ENCODE data around the gene ANKRD50.

The ANKRD50 gene

DNA sequence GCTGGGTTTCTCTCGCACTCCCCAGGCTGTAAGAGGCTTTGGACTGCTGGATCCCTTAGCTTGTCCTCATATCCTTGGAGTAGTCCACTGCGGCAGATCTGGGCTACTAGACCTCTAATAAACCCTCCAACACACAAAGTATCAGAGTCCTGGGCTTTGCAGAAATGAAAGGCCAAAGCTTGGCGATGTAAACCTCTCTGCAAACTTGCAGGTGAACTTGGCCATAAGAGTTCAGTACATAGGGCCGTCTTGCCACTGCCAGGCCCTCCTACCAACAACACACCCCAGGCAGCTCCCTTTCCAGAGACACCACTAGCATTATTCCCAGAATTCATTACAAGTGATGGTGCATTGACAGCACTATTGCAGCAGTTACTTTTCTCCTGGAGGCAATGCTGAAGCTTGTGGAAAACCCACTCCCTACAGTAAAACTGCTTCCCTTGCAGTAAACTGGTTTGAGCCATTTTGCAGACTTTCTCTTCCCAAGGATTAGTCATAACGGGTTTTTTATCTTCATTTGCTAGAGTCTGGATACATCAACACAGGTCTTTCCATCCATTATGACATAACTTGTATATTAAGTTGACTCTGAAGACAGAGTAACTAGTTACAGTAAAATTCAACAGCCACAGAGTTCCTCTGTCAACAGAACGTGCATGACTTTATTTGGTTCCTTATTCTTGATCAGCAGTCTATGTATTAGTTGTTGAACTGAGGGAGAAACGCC lies 2.4 kb downstream of the ANKRD50 start:
- no peak for DNase-seq

DNA sequence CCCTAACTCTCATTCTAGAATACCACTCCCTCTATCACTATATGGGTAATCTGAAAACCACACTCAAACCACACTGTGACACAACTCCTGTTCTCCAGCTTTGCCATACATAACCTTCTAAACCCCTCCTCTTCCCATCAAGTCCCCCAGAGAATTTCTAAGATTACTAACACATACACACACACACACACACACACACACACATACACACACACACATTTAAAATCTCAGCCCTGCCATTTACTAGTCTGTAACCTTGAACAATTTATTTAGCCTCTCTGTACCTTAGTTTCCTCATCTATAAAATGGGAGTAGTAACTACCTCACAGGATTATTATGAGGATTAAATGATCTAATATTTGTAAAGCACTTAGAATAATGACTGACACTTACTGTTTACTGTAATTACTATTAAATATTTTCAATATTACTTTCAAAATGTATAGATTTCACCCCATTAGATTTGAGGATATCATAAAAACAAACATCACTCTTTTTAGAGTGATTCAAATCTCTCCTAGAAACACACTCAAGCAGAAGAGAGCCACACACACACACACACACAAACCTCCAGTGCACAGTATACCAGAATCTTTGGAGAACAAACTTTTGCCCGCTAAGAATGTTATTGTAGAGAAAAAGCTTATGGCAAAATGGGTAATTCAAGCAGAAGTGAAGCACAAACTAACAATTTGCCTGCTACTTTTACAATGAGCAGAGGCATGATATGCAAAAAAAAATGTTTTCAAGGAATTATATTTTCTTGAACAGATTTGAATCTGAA lies 3.8 kb downstream of the ANKRD50 start:
- no peak for DNase-seq

DNA sequence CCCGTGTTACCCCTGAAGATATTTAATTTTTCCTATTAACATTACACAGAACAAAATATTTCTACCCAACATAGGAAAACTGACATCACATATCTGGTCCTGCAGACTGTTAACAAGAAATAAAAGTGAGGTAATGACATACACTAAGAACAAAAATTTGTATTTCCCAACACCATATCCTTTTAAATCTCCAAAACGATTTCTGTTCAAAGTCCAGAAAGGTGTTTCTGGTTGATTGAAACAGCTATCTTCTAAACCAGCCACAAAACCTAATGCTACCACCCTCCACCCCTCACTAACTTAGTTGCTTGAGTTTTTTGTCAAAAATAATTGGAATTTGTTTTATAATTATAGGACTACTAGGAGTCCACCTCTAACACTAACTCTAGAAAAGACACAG lies 7.1 kb downstream of the ANKRD50 start:
- DNase-seq = no peak

- no peak for DNase-seq
Observed at GRCh38 chr4:124703154-124703553, 9.4 kb downstream of the ANKRD50 start.

DNA sequence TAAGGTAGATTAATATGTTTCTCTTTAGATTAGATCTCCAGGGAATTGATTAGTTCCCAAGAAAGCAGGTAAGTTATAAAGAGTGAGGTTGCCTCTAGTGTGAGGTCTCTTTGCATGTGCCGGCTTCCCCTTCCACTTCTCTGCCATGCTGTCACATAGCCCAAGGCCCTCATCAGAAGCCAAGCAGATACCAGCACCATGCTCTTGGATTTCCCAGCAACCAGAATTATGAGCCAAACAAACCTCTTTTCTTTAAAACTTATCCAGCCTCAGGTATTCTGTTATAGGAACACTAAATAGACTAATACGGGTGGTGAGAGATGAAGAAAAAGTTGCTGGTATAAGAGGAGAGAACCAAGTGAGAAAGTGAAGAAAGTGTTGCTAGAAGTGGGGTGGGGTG lies 15.1 kb downstream of the ANKRD50 start:
- no peak for DNase-seq

DNA sequence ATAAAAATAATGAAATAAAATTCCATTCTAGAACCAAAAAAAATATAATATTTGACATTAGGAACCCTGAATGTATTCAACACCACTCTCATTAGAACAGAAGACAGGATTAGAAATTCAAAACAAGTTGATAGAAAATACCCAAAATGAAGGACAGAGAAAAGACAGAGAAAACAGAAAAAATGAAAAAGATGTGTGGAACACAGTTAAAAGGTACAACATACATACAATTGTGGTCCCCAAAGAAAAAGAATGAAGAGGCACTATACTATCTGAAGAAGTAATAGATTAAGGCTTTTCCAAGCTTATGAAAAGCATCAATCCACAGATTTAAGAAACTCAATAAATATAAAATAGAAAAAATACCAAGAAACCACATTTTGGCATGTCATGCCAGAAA lies 16.4 kb downstream of the ANKRD50 start:
- no peak for DNase-seq

- DNase-seq = no peak
Observed at GRCh38 chr4:124694946-124695598, 17.5 kb downstream of the ANKRD50 start.

GRCh38 chr4:124694306-124694705 lies 18.2 kb downstream of the ANKRD50 start:
- no peak for DNase-seq

GRCh38 chr4:124691801-124692200 lies 20.7 kb downstream of the ANKRD50 start:
- no peak for DNase-seq

- DNase-seq = no peak
Observed at GRCh38 chr4:124686279-124686678, 26.3 kb downstream of the ANKRD50 start.

- no peak for DNase-seq
Observed at GRCh38 chr4:124685851-124686250, 26.7 kb downstream of the ANKRD50 start.

DNA sequence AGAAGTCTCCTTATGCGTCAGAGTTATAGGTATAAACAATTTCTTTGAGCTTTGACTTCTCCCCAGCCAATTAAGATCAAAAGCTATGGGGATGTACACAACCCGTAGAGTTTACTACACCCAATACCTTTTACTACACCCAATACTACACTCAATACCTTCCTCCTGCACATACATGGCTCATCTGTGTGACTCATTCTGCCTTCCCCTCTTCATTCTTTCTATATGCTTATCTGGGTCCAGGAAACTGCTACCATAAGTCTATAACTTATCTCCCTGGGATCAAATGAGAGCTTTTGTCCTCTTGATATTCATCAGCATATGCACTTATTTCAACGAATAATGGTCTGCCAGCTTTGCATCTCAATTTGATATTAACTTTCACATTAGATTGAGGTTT lies 28.2 kb downstream of the ANKRD50 start:
- DNase-seq = no peak

DNA sequence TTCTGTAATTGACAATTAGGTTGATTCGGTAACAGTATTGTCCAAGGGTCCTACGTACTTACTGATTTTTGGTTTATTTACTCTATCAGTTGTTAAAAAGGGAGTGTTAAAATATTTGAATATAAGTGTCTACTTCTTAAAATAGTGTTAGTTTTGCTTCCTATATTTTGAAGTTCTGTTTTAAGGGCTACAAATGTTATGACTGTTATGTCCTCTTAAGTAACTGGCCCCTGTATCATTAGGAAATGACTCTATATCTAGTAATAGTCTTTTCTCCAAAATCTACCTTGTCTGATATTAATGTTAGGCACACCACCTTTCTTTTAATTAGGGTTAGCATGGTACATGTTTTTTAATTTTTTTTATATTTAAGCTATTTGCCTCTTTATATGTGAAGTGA lies 30.1 kb downstream of the ANKRD50 start:
- no peak for DNase-seq

DNA sequence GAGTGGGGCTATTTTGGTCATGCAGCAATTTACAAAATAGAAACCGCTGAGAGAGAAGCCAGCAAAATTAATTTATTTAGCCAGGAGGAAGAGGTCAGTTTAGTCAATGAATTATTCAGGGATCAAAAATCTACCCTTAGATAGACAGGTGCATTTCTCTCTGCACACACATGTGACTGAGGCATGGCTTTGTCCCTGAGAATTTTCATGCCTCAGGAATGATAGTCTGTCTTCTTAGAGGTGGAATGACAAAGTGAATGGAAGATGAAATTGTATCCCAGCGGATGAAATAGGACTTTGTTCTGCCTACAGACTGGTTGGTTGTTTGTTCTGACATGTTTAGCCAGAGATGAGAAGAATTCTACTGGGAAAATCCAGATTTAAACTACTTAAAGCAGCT lies 46.0 kb downstream of the ANKRD50 start:
- no peak for DNase-seq

DNA sequence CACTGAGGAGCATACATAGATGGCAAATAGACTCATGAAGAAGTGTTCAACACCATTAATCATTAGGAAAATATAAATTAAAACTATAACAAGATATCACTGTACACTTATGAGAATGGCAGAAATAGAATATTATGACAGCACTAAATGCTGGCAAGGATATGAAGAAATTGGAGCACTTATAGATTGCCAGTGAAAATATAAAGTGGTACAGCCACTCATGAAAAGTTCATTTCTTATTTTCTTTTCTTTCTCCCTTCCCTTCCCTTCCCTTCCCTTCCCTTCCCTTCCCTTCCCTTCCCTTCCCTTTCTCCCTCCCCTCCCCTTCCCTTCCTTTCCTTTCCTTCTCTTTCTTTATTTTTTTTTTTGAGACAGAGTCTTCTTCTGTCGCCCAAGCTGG lies 53.7 kb downstream of the ANKRD50 start:
- DNase-seq = no peak

- no peak for DNase-seq
Observed at GRCh38 chr4:124650614-124651013, 61.9 kb downstream of the ANKRD50 start.

GRCh38 chr4:124647599-124647998 lies 64.9 kb downstream of the ANKRD50 start:
- no peak for DNase-seq

- DNase-seq = no peak
Observed at GRCh38 chr4:124644621-124645020, 67.9 kb downstream of the ANKRD50 start.

- DNase-seq = no peak
Observed at GRCh38 chr4:124642846-124643245, 69.7 kb downstream of the ANKRD50 start.

- no peak for DNase-seq
Observed at GRCh38 chr4:124641715-124642381, 70.7 kb downstream of the ANKRD50 start.

DNA sequence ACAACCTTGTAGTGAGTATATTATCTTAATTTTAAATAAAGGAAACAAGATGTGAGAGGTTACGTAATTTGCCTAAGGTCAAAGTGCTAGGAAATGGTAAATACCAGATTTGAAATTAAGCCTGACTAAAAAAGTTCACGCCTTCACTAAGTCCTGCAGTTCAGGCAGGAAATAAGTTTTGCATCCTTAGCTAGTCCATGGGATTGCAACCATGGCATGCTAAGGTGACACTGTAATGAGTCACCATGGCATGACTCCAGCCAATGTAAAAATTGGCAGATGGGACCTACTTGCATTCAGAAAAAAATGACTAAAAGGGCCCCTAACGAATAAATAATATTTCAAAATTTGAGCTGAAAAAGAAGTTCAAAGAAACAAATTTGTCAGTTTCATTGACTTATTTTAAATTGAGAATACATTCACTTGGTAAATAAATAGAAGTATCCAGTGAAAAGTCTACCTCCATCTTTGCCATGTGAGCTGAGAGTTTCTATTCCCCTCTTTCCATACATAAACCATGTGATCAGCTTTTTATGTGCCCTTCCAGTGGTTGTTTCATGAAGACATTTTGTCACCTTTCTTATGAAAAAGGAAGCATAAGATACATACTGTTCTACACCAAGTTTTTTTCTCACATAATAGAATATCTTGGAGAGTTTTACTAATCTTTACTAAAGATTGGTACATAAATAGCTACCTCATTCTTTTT lies 72.4 kb downstream of the ANKRD50 start:
- DNase-seq = no peak

- DNase-seq = no peak
Observed at GRCh38 chr4:124637321-124637720, 75.2 kb downstream of the ANKRD50 start.

DNA sequence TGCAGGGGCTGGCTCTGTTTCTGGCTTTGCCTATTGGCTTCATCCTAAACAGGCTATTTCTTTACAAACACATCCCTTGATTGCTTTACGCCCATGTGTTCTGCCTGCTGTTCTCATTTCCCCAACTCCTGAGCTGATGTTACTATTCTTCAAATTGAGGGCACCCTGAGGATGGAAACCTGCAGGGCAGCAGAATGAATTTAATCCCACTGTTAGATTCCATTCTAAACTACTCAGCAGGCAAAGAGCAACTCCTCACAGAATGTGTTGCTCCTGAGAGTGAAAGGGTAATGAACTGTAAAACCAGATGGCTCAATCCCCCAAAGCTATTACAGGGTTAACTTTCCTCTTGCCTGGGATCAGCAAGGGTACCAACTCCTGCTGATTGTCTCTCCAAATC lies 75.7 kb downstream of the ANKRD50 start:
- DNase-seq = no peak
